HG02852 (cell line): ENCODE measurements around the gene PHRF1.
A peak's percentile ranks its signal among the peaks of the same experiment; 100 is the strongest.

Experiments
- ATAC-seq: cut with Tn5 transposase; IDR thresholded peaks from one replicate; pipeline ENCODE4 v1.9.1; 2021; ENCODE audit warnings: mild to moderate bottlenecking, moderate library complexity; ENCODE audit not compliant: unreplicated experiment

The PHRF1 gene

DNA sequence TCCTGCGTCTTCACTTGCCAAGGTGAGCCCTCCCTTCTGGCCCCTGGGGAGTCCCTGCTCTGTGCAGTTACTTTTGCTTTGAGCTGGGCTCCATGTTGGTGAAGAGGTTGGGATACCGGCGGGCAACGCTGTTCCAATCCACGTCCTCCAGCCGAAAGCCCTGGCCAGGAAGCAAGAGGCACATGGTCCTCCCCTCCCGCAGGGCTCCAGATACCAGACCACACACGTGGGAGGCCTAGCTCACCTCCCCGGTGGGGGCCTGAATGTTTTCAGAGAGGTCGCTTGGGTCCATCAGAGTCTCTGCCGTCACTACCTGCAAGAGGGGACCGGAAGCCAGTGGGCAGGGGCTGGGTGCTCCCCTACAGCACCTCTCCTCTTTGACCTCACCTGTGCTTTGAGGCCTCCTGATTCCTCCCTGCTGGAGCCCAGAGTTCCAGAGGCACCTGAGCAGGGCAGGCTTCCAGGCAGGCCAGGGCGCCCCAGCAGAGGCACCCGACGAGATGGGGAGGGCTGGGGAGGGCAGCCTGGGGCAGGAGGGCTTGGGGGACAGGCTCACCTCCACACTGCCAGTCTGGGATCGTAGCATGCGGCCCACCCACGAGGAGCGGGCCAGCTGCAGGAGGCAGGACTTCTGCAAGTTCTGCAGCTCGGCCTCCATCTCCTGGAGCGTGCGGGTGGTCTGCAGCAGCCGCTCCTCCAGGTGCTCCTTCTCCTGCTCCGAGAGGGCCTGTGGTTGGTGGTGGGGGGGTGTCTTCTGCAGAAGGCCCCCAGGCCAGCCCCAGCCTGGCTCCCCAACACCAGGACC lies 18.7 kb upstream of the PHRF1 start:
- ATAC-seq, result no peak

GRCh38 chr11:558503-558902 lies 17.8 kb upstream of the PHRF1 start:
- no peak for ATAC-seq

GRCh38 chr11:559020-559620 lies 17.1 kb upstream of the PHRF1 start:
- no peak for ATAC-seq

- ATAC-seq, result no peak
These were observed 16.5 kb upstream of the PHRF1 start for GRCh38 chr11:559712-560304.

- peak; percentile 74 for ATAC-seq
These were observed 15.7 kb upstream of the PHRF1 start, which contains the start of the genes LMNTD2 and RASSF7 for GRCh38 chr11:560305-561147. LMNTD2 (minus strand) TSS chr11:560738; CDS start chr11:560716, 22 bp downstream. RASSF7 (plus strand) TSS chr11:560970; CDS start chr11:561769, 799 bp downstream.

- ATAC-seq, result peak; percentile 28
These were observed 14.9 kb upstream of the PHRF1 start for GRCh38 chr11:561148-562003.

DNA sequence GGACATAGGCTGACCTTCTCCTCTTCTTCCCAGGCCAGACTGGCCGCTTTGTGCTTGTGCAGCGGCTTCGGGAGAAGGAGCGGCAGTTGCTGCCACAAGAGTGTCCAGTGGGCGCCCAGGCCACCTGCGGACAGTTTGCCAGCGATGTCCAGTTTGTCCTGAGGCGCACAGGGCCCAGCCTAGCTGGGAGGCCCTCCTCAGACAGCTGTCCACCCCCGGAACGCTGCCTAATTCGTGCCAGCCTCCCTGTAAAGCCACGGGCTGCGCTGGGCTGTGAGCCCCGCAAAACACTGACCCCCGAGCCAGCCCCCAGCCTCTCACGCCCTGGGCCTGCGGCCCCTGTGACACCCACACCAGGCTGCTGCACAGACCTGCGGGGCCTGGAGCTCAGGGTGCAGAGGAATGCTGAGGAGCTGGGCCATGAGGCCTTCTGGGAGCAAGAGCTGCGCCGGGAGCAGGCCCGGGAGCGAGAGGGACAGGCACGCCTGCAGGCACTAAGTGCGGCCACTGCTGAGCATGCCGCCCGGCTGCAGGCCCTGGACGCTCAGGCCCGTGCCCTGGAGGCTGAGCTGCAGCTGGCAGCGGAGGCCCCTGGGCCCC lies 14.1 kb upstream of the PHRF1 start:
- ATAC-seq, result no peak

- ATAC-seq, result no peak
These were observed 13.0 kb upstream of the PHRF1 start for GRCh38 chr11:563066-563811.

- ATAC-seq, result no peak
These were observed 12.3 kb upstream of the PHRF1 start for GRCh38 chr11:563812-564578.

GRCh38 chr11:565921-566509 lies 10.3 kb upstream of the PHRF1 start:
- ATAC-seq, result no peak

- ATAC-seq, result no peak
These were observed 9.2 kb upstream of the PHRF1 start for GRCh38 chr11:567011-567628.

GRCh38 chr11:567629-568292 lies 8.5 kb upstream of the PHRF1 start:
- no peak for ATAC-seq

- peak; percentile 82 for ATAC-seq
These were observed 7.7 kb upstream of the PHRF1 start for GRCh38 chr11:568306-569157.

- no peak for ATAC-seq
These were observed 6.9 kb upstream of the PHRF1 start for GRCh38 chr11:569158-569885.

- no peak for ATAC-seq
These were observed 4.5 kb upstream of the PHRF1 start for GRCh38 chr11:571802-572185.
